GM12878 (cell line): ENCODE data around the gene HMOX1. TPM values are rescaled to one million over a fixed set of nuclear protein-coding genes. Genes with fewer than 3 reads are reported as not detected.

ENCODE experiments used
- ATAC-seq: fragments of 200-7000 bp; cut with Tn5 transposase; 3 replicates; pipeline ENCODE4 v1.9.1; 2020; ENCODE audit warnings: mild to moderate bottlenecking, moderate library complexity
- BruUV-seq: library from RNA; stranded (reverse); fragments of 400-500 nt; replicated peaks from 2 replicates; lab custom pipeline; 2021; lab: Mats Ljungman, UMichigan
- CTCF ChIA-PET: fragments of 300-600 bp; sonication (Branson Sonifier 250); formaldehyde crosslinking; extraction: SDS; loops from one replicate; lab custom pipeline; 2021; ENCODE audit warnings: inconsistent platforms; lab: Yijun Ruan, JAX
- POLR2A ChIA-PET: fragments of 350-600 bp; formaldehyde crosslinking; extraction: SDS; loops from one replicate; lab custom pipeline; 2021; ENCODE audit warnings: inconsistent platforms; lab: Charles Lee
- RAD21 ChIA-PET: fragments of 300-600 bp; sonication (Branson Sonifier 250); formaldehyde crosslinking; loops from one replicate; lab custom pipeline; 2023; ENCODE audit warnings: antibody characterized with exemption; ENCODE audit not compliant: unreplicated experiment; lab: Charles Lee
- SMC1A ChIA-PET: fragments of 300-600 bp; sonication (Branson Sonifier 250); formaldehyde crosslinking; loops from one replicate; lab custom pipeline; 2023; ENCODE audit not compliant: unreplicated experiment, uncharacterized antibody; lab: Charles Lee
- DNase-seq: peaks from one replicate; pipeline ENCODE4 v3.0.0-alpha.2; 2011; ENCODE audit warnings: low read depth, low spot score
- FAIRE-seq: peaks from 3 replicates; lab custom pipeline; 2011; peaks lifted over from hg19 to GRCh38; lab: Jason Lieb, UNC
- H2AFZ ChIP-seq: 2 replicates; pipeline ENCODE4 v1.6.0; 2011; ENCODE audit warnings: low read depth, low read length, control low read depth; ENCODE audit not compliant: control insufficient read depth
- H3K27ac ChIP-seq: 2 replicates; pipeline ENCODE4 v1.5.1; 2011; ENCODE audit warnings: control low read depth; ENCODE audit not compliant: control insufficient read depth, insufficient read depth
- H3K27me3 ChIP-seq, 2 experiments: replicated peaks in 1 of 2; 2 replicates each; pipeline versions ENCODE4 v1.6.0 to v1.6.1; 2011; ENCODE audit warnings: low read length in 1 of 2; ENCODE audit not compliant: control insufficient read depth in 2 of 2, insufficient read depth in 2 of 2
- H3K36me3 ChIP-seq, 2 experiments: 2 replicates each; pipeline ENCODE4 v1.5.1; 2011; ENCODE audit warnings: low read length in 1 of 2; ENCODE audit not compliant: control insufficient read depth in 2 of 2, insufficient read depth in 2 of 2
- H3K4me1 ChIP-seq: 2 replicates; pipeline ENCODE4 v1.6.1; 2011; ENCODE audit warnings: mild to moderate bottlenecking, low read length, moderate library complexity, mixed read lengths; ENCODE audit not compliant: control insufficient read depth, insufficient read depth
- H3K4me2 ChIP-seq: 2 replicates; pipeline ENCODE4 v1.6.0; 2011; ENCODE audit warnings: control low read depth; ENCODE audit not compliant: control insufficient read depth, insufficient read depth
- H3K4me3 ChIP-seq: fragments of 200-600 bp; sonication (generic); 2 replicates; pipeline ENCODE4 v1.5.1; 2016
- H3K79me2 ChIP-seq: 2 replicates; pipeline ENCODE4 v1.6.0; 2011; ENCODE audit warnings: low read length; ENCODE audit not compliant: control insufficient read depth, insufficient read depth
- H3K9ac ChIP-seq: 2 replicates; pipeline ENCODE4 v1.8.0; 2011; ENCODE audit warnings: low read length, control low read depth, mixed read lengths; ENCODE audit not compliant: control insufficient read depth, insufficient read depth
- H3K9me3 ChIP-seq: replicated peaks from 3 replicates; pipeline ENCODE4 v1.5.1; 2011; ENCODE audit warnings: mild to moderate bottlenecking, low read length; ENCODE audit not compliant: control insufficient read depth, insufficient read depth
- H4K20me1 ChIP-seq: 2 replicates; pipeline ENCODE4 v1.6.0; 2011; ENCODE audit not compliant: control insufficient read depth, insufficient read depth
- BRCA1 ChIP-seq: IDR thresholded peaks from 2 replicates; pipeline ENCODE4 v1.6.1; 2011; ENCODE audit warnings: low read depth, low read length, improper control_type of control experiment
- CBFB ChIP-seq: IDR thresholded peaks from 2 replicates; pipeline ENCODE4 v1.6.1; 2016; ENCODE audit warnings: antibody characterized with exemption, low read depth
- CBX5 ChIP-seq: sonication (generic); IDR thresholded peaks from 2 replicates; pipeline ENCODE4 v1.6.1; 2016; ENCODE audit warnings: low read depth, moderate library complexity, mild to moderate bottlenecking, inconsistent platforms
- ESRRA ChIP-seq: IDR thresholded peaks from 2 replicates; pipeline ENCODE4 v1.6.1; 2012; ENCODE audit warnings: mild to moderate bottlenecking, low read length, improper control_type of control experiment
- GABPA ChIP-seq: IDR thresholded peaks from 2 replicates; pipeline ENCODE4 v1.6.1; 2014; ENCODE audit warnings: antibody characterized with exemption, low read depth, mild to moderate bottlenecking, inconsistent platforms
- IRF4 ChIP-seq: IDR thresholded peaks from 2 replicates; pipeline ENCODE4 v1.6.1; 2011; ENCODE audit warnings: low read depth, low read length
- KAT2A ChIP-seq: conservative IDR thresholded peaks from 2 replicates; pipeline ENCODE4 v1.6.1; 2011; ENCODE audit warnings: low read depth, low read length; ENCODE audit not compliant: control insufficient read depth
- MEF2A ChIP-seq: IDR thresholded peaks from 2 replicates; pipeline ENCODE4 v1.6.1; 2011; ENCODE audit warnings: low read depth, mild to moderate bottlenecking, low read length, moderate library complexity; ENCODE audit not compliant: insufficient read depth
- NFIC ChIP-seq: IDR thresholded peaks from 2 replicates; pipeline ENCODE4 v1.6.1; 2012; ENCODE audit warnings: low read depth, mild to moderate bottlenecking, inconsistent platforms, low read length, moderate library complexity
- NRF1 ChIP-seq: conservative IDR thresholded peaks from 2 replicates; pipeline ENCODE4 v1.6.1; 2011; ENCODE audit warnings: mild to moderate bottlenecking, low read depth, low read length, improper control_type of control experiment
- POU2F2 ChIP-seq: IDR thresholded peaks from 3 replicates; pipeline ENCODE4 v1.6.1; 2011; ENCODE audit warnings: low read depth, mild to moderate bottlenecking, low read length, borderline replicate concordance
- RAD21 ChIP-seq: IDR thresholded peaks from 2 replicates; pipeline ENCODE4 v1.6.1; 2011; ENCODE audit warnings: mild to moderate bottlenecking, low read depth, low read length, moderate library complexity; ENCODE audit not compliant: insufficient read depth
- TBL1XR1 ChIP-seq: IDR thresholded peaks from 2 replicates; pipeline ENCODE4 v1.6.1; 2012; ENCODE audit warnings: low read depth, low read length, improper control_type of control experiment
- ZNF207 ChIP-seq: fragments of 450-650 bp; IDR thresholded peaks from 2 replicates; pipeline ENCODE4 v1.6.1; 2014; ENCODE audit warnings: antibody characterized with exemption, mild to moderate bottlenecking, borderline replicate concordance
- ZNF217 ChIP-seq: fragments of 450-650 bp; IDR thresholded peaks from 2 replicates; pipeline ENCODE4 v1.6.1; 2017; ENCODE audit warnings: antibody characterized with exemption, mild to moderate bottlenecking
- ZNF24 ChIP-seq: fragments of 450-650 bp; IDR thresholded peaks from 2 replicates; pipeline ENCODE4 v1.6.1; 2017; ENCODE audit warnings: antibody characterized with exemption, mild to moderate bottlenecking
- WGBS: methylation state at CpG from one replicate; pipeline ENCODE4 v1.1.6; 2016; ENCODE audit warnings: low lambda C conversion rate; ENCODE audit not compliant: insufficient replicate concordance, insufficient coverage; ENCODE audit errors: missing lambda C conversion rate; 5-methylcytosine and 5-hydroxymethylcytosine counted together
- in situ Hi-C: fragments of 300-500 bp; cut with MboI; formaldehyde crosslinking; loops from 9 replicates; pipeline ENCODE4 v1.14.3; 2018; ENCODE audit warnings: mixed read lengths
- intact Hi-C: fragments of 100-400 bp; cut with micrococcal nuclease; formaldehyde crosslinking; loops from one replicate; pipeline ENCODE4 v1.14.2; 2022; ENCODE audit not compliant: unreplicated experiment
- polyA plus RNA-seq, 11 experiments: library from polyadenylated mRNA; depleted of rRNA in 4 of 11; unstranded in 6 of 11; stranded (reverse) in 5 of 11; fragments of >200 nt; fragmentation: Nextera tagmentation in 4 of 11; fragmentation: Illumina TruSeq in 1 of 11; extraction: Ambion mirVana in 4 of 11; extraction: Trizol in 1 of 11; gene quantifications; 1 replicate in 1 of 11; 2 replicates in 10 of 11; pipeline versions ENCODE4 v1.2.1 to v1.2.3, GENCODE V29; 2011 to 2016; ENCODE audit warnings: inconsistent platforms in 2 of 11, missing spikeins in 2 of 11, low read depth in 1 of 11
- total RNA-seq, 4 experiments: library from RNA; depleted of rRNA in 3 of 4; stranded (reverse); fragments of >200 nt in 3 of 4; fragmentation: Illumina TruSeq in 1 of 4; extraction: Trizol in 1 of 4; gene quantifications; 2 replicates each; pipeline versions ENCODE4 v1.2.1 to v1.2.3, GENCODE V29; 2013 to 2021
- TF ChIP-seq, protein P1 (sequence below): IDR thresholded peaks from 2 replicates; pipeline ENCODE4 v1.6.1; 2012; ENCODE audit warnings: low read depth, low read length, improper control_type of control experiment
- TF ChIP-seq, protein P2 (sequence below): fragments of 450-650 bp; IDR thresholded peaks from 2 replicates; pipeline ENCODE4 v1.6.1; 2014; ENCODE audit warnings: mild to moderate bottlenecking

HMOX1 gene
- total and polyA plus RNA-seq, 10 of the 15 experiments (the other 5 are each of a cell fraction or from before 2014, with no cell fraction given): 1.5 to 36.7 (median 18.8) TPM

DNA sequence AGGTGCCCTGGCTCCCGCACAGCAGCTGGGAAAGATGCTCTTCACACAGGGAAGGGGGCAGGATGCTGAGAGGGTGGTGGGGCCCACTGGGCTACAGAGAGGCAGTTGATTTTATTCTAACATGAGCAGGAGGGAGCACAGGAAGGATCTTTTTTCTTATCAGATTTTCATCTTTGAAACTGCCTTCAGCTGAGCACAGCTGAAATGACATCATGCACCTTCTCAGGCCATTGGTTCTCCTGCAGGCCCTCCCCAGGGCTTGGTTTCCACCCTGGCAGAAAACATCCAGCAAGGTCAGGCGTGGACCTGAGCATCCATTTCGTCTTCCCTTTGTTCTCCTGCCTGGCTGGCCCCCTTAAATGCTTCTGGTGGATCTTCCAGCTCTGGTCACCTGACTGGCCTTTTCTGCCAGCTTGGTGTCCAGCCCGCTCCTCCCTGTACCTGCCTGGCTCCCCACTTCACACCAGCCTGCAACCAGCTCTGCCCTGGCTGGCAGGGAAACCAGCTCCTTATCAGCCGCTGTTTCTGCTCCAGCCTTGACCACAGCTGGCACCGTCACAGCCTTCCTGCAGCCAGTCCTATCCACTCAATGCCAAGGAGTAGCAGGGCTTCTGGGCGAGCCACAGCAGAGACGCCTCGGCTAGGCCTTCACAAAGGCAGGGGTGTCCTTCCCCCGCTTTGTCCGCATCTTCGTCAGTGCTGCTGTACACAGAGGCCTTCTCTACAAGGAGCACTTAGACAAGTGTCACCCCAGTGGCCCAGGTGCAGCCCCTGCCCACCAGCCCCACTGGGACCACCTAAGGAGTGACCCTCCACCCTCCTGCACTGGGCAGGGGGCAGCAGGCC is 44.7 kb upstream of the HMOX1 start:
- POLR2A ChIA-PET: no interaction called here
- Histone ChIP-seq H4K20me1 (no peaks in the 10 kb centered on the region), H3K9me3 (no peaks in the 10 kb centered on the region), H3K4me2 (no peak overlapping the region), H3K27ac (no peak overlapping the region), H2AFZ (no peak overlapping the region), H3K4me3 (no peak overlapping the region), H3K9ac (no peak overlapping the region), H3K79me2 (no peaks in the 10 kb centered on the region), H3K4me1 (no peaks in the 10 kb centered on the region; the same call in 1 of the 2 replicates), H3K27me3 (no peaks in the 10 kb centered on the region), H3K36me3 (peaks cover 0 to 25% of the 10 kb centered on the region in 2 experiments; a peak in 2 of 4 replicates)
- in situ Hi-C loops: no loop called here
- DNase-seq (no peak), FAIRE-seq (no peak), ATAC-seq (no peak)
- intact Hi-C loops: no loop called here
- SMC1A ChIA-PET: no interaction called here
- TF ChIP-seq KAT2A (no peak), IRF4 (no peak), GABPA (no peak), ZNF207 (no peak), CBFB (no peak), NRF1 (no peak), CBX5 (no peak), ESRRA (no peak), POU2F2 (no peak), ZNF24 (no peak), RAD21 (no peak), MEF2A (no peak), ZNF217 (no peak), NFIC (no peak), BRCA1 (no peak), TBL1XR1 (no peak)
- TF ChIP-seq, protein P1, sequence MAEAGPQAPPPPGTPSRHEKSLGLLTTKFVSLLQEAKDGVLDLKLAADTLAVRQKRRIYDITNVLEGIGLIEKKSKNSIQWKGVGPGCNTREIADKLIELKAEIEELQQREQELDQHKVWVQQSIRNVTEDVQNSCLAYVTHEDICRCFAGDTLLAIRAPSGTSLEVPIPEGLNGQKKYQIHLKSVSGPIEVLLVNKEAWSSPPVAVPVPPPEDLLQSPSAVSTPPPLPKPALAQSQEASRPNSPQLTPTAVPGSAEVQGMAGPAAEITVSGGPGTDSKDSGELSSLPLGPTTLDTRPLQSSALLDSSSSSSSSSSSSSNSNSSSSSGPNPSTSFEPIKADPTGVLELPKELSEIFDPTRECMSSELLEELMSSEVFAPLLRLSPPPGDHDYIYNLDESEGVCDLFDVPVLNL: no peak
- TF ChIP-seq, protein P2, sequence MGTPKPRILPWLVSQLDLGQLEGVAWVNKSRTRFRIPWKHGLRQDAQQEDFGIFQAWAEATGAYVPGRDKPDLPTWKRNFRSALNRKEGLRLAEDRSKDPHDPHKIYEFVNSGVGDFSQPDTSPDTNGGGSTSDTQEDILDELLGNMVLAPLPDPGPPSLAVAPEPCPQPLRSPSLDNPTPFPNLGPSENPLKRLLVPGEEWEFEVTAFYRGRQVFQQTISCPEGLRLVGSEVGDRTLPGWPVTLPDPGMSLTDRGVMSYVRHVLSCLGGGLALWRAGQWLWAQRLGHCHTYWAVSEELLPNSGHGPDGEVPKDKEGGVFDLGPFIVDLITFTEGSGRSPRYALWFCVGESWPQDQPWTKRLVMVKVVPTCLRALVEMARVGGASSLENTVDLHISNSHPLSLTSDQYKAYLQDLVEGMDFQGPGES: no peak
- 87% methylated on average over 12 of the region's 12 CpGs for WGBS
- CTCF ChIA-PET: interaction anchor here (1.5 kb wide), 1 partner anchor 8 kb away, joined by 4 read pairs; no protein-coding TSS in a partner anchor
- BruUV-seq: no TSS peak
- RAD21 ChIA-PET: no interaction called here
